OCI-LY7 (cell line): ENCODE data around the gene ART4.

Source experiments
- EZH2phosphoT487 ChIP-seq: fragments of 200-600 bp; sonication (generic); IDR thresholded peaks from 2 replicates; pipeline ENCODE4 v1.6.1; 2018; ENCODE audit warnings: low read depth, borderline replicate concordance, mild to moderate bottlenecking, mixed run types, antibody characterized with exemption, low read length, moderate library complexity, mixed read lengths
- TF ChIP-seq, protein P1 (sequence below): fragments of 200-600 bp; sonication (generic); conservative IDR thresholded peaks from 2 replicates; pipeline ENCODE4 v1.5.1; 2014; ENCODE audit warnings: mild to moderate bottlenecking, antibody characterized with exemption, low read length, moderate library complexity, mixed read lengths

DNA sequence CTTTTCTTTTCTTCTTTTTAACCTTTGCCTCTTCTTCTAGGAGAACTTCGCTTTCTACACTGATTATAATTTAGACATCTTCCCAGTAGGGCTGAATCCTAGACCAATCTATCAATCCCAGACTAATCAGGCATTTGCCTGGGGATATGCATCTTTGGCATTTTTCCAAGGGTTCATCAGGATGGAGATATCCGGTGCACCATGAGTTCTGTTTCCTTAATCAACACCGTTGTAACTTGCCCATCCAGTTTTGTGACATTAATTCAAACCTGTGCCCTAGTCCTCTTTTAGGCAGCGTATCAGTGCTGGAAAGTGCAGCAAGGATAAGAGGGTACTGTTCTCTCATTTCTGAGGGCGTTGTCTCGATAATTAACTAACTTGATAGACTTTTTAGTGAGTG is 42.9 kb upstream of the ART4 start:
- TF ChIP-seq, protein P1, sequence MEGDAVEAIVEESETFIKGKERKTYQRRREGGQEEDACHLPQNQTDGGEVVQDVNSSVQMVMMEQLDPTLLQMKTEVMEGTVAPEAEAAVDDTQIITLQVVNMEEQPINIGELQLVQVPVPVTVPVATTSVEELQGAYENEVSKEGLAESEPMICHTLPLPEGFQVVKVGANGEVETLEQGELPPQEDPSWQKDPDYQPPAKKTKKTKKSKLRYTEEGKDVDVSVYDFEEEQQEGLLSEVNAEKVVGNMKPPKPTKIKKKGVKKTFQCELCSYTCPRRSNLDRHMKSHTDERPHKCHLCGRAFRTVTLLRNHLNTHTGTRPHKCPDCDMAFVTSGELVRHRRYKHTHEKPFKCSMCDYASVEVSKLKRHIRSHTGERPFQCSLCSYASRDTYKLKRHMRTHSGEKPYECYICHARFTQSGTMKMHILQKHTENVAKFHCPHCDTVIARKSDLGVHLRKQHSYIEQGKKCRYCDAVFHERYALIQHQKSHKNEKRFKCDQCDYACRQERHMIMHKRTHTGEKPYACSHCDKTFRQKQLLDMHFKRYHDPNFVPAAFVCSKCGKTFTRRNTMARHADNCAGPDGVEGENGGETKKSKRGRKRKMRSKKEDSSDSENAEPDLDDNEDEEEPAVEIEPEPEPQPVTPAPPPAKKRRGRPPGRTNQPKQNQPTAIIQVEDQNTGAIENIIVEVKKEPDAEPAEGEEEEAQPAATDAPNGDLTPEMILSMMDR = no peak
- no peak for TF ChIP-seq EZH2phosphoT487
